SK-N-SH (cell line): ENCODE measurements around the gene SNX11. TPM values are rescaled to one million over a fixed set of nuclear protein-coding genes. Genes with fewer than 3 reads are reported as not detected.

Source experiments
- CTCF ChIA-PET: fragments of 300-600, 350-600 bp; formaldehyde crosslinking; extraction: SDS; loops from one replicate; lab custom pipeline; 2021; lab: Yijun Ruan, JAX
- POLR2A ChIA-PET: fragments of 350-600 bp; sonication (Branson Sonifier 250); formaldehyde crosslinking; extraction: SDS; loops from one replicate; lab custom pipeline; 2020; ENCODE audit warnings: antibody characterized with exemption, inconsistent platforms; lab: Yijun Ruan, JAX
- DNase-seq: peaks from one replicate; pipeline ENCODE4 v3.0.0; 2012
- H2AFZ ChIP-seq: fragments of 200-600 bp; sonication (generic); 2 replicates; pipeline ENCODE4 v1.8.1; 2016; ENCODE audit warnings: antibody characterized with exemption, mild to moderate bottlenecking, low read depth
- H3F3A ChIP-seq: fragments of 200-600 bp; sonication (generic); replicated peaks from 2 replicates; pipeline ENCODE3; 2016; ENCODE audit warnings: antibody characterized with exemption, mild to moderate bottlenecking; ENCODE audit not compliant: insufficient read depth
- H3K27ac ChIP-seq, 2 experiments: fragments of 200-500 bp in 1 of 2; fragments of 200-600 bp in 1 of 2; sonication (Bioruptor generic) in 1 of 2; sonication (generic), shearing (Covaris generic) in 1 of 2; 2 replicates each; pipeline versions ENCODE4 v1.5.1 to v1.6.1; 2014 to 2016; ENCODE audit warnings: low read depth in 2 of 2, inconsistent platforms in 1 of 2, low read length in 1 of 2, mild to moderate bottlenecking in 1 of 2, mixed read lengths in 1 of 2
- H3K27me3 ChIP-seq: fragments of 200-600 bp; sonication (generic), shearing (Covaris generic); 2 replicates; pipeline ENCODE4 v1.6.1; 2016; ENCODE audit warnings: mixed run types; ENCODE audit not compliant: insufficient read depth
- H3K36me3 ChIP-seq, 2 experiments: fragments of 200-500 bp in 1 of 2; fragments of 200-600 bp in 1 of 2; sonication (Bioruptor generic) in 1 of 2; sonication (generic) in 1 of 2; replicated peaks in 1 of 2; 2 replicates each; pipeline versions ENCODE3 to v1.5.1; 2014 to 2016; ENCODE audit warnings: low read length in 1 of 2, mild to moderate bottlenecking in 1 of 2; ENCODE audit not compliant: insufficient read depth in 2 of 2, control insufficient read depth in 1 of 2
- H3K4me1 ChIP-seq, 2 experiments: fragments of 200-500 bp in 1 of 2; fragments of 200-600 bp in 1 of 2; sonication (Bioruptor generic) in 1 of 2; sonication (generic), shearing (Covaris generic) in 1 of 2; 2 replicates each; pipeline versions ENCODE4 v1.5.1 to v1.6.1; 2014 to 2016; ENCODE audit warnings: low read depth in 1 of 2, low read length in 1 of 2, mixed run types in 1 of 2; ENCODE audit not compliant: insufficient read depth in 2 of 2, control insufficient read depth in 1 of 2
- H3K4me2 ChIP-seq: fragments of 200-600 bp; sonication (generic), shearing (Covaris generic); 2 replicates; pipeline ENCODE4 v1.6.1; 2017; ENCODE audit warnings: mixed run types
- H3K4me3 ChIP-seq, 2 experiments: fragments of 200-500 bp in 1 of 2; fragments of 200-600 bp in 1 of 2; sonication (Bioruptor generic) in 1 of 2; sonication (generic), shearing (Covaris generic) in 1 of 2; 2 replicates each; pipeline versions ENCODE4 v1.5.1 to v1.8.1; 2014 to 2016; ENCODE audit warnings: low read depth in 2 of 2, inconsistent platforms in 1 of 2, low read length in 1 of 2, mild to moderate bottlenecking in 1 of 2, mixed read lengths in 1 of 2, moderate library complexity in 1 of 2
- H3K79me2 ChIP-seq: fragments of 200-600 bp; sonication (generic); 2 replicates; pipeline ENCODE4 v1.8.1; 2017; ENCODE audit warnings: mild to moderate bottlenecking; ENCODE audit not compliant: insufficient read depth
- H3K9ac ChIP-seq: fragments of 200-600 bp; sonication (generic); 2 replicates; pipeline ENCODE4 v1.6.1; 2017; ENCODE audit warnings: mixed run types
- H3K9me2 ChIP-seq: fragments of 200-600 bp; sonication (generic); 2 replicates; pipeline ENCODE4 v1.6.1; 2017; ENCODE audit warnings: mixed run types
- H3K9me3 ChIP-seq: fragments of 200-600 bp; sonication (generic); 2 replicates; pipeline ENCODE4 v1.6.1; 2017; ENCODE audit warnings: mixed run types, mild to moderate bottlenecking, moderate library complexity
- H4K20me1 ChIP-seq: fragments of 200-600 bp; sonication (generic); 2 replicates; pipeline ENCODE4 v1.6.1; 2017; ENCODE audit warnings: mild to moderate bottlenecking, mixed run types; ENCODE audit not compliant: insufficient read depth
- ELF1 ChIP-seq: IDR thresholded peaks from 2 replicates; pipeline ENCODE4 v1.4.0; 2012
- EZH2phosphoT487 ChIP-seq: fragments of 200-600 bp; sonication (generic); IDR thresholded peaks from 2 replicates; pipeline ENCODE4 v1.6.1; 2017; ENCODE audit warnings: low read depth, mixed run types, mild to moderate bottlenecking, antibody characterized with exemption, moderate library complexity, borderline replicate concordance
- FOSL2 ChIP-seq: IDR thresholded peaks from 2 replicates; pipeline ENCODE4 v1.4.0; 2012; ENCODE audit warnings: low read depth, mild to moderate bottlenecking, moderate library complexity, borderline replicate concordance
- FOXM1 ChIP-seq: IDR thresholded peaks from 2 replicates; pipeline ENCODE4 v1.4.0; 2012; ENCODE audit warnings: low read depth, mild to moderate bottlenecking
- GATA2 ChIP-seq: sonication (generic); formaldehyde crosslinking; IDR thresholded peaks from 2 replicates; pipeline ENCODE4 v1.5.0; 2020; ENCODE audit warnings: mild to moderate bottlenecking, missing genetic modification reagents
- NRF1 ChIP-seq: IDR thresholded peaks from 2 replicates; pipeline ENCODE4 v1.6.1; 2012; ENCODE audit warnings: low read depth, mild to moderate bottlenecking, low read length
- SIN3A ChIP-seq: IDR thresholded peaks from 2 replicates; pipeline ENCODE4 v1.6.1; 2012; ENCODE audit warnings: low read depth, mild to moderate bottlenecking, low read length, moderate library complexity, borderline replicate concordance
- TAF1 ChIP-seq: IDR thresholded peaks from 2 replicates; pipeline ENCODE4 v1.6.1; 2012; ENCODE audit warnings: low read depth, mild to moderate bottlenecking, low read length, moderate library complexity, borderline replicate concordance
- YY1 ChIP-seq: IDR thresholded peaks from 2 replicates; pipeline ENCODE4 v1.4.0; 2012; ENCODE audit warnings: low read depth, mild to moderate bottlenecking
- WGBS: methylation state at CpG from one replicate; pipeline ENCODE4 v1.1.6; 2017; ENCODE audit warnings: low lambda C conversion rate; 5-methylcytosine and 5-hydroxymethylcytosine counted together
- polyA plus RNA-seq, 3 experiments: library from polyadenylated mRNA; depleted of rRNA; stranded (reverse); fragments of >200 nt; gene quantifications; 2 replicates each; pipeline ENCODE4 v1.2.3, GENCODE V29; 2012
- TF ChIP-seq, protein P1 (sequence below): IDR thresholded peaks from 2 replicates; pipeline ENCODE4 v1.4.0; 2012; ENCODE audit warnings: low read depth
- TF ChIP-seq, protein P2 (sequence below): IDR thresholded peaks from 2 replicates; pipeline ENCODE4 v1.4.0; 2012; ENCODE audit warnings: low read depth, borderline replicate concordance
- TF ChIP-seq, protein P3 (sequence below): IDR thresholded peaks from 2 replicates; pipeline ENCODE4 v1.6.1; 2012; ENCODE audit warnings: mild to moderate bottlenecking, low read depth, low read length, moderate library complexity
- TF ChIP-seq, protein P4 (sequence below): fragments of 200-600 bp; sonication (generic); IDR thresholded peaks from 2 replicates; pipeline ENCODE4 v1.6.1; 2017; ENCODE audit warnings: antibody characterized with exemption, mild to moderate bottlenecking, moderate library complexity

SNX11 gene
- polyA plus RNA-seq, 1 of the 3 experiments (the other 2 are of a cell fraction): 19.0 TPM

DNA sequence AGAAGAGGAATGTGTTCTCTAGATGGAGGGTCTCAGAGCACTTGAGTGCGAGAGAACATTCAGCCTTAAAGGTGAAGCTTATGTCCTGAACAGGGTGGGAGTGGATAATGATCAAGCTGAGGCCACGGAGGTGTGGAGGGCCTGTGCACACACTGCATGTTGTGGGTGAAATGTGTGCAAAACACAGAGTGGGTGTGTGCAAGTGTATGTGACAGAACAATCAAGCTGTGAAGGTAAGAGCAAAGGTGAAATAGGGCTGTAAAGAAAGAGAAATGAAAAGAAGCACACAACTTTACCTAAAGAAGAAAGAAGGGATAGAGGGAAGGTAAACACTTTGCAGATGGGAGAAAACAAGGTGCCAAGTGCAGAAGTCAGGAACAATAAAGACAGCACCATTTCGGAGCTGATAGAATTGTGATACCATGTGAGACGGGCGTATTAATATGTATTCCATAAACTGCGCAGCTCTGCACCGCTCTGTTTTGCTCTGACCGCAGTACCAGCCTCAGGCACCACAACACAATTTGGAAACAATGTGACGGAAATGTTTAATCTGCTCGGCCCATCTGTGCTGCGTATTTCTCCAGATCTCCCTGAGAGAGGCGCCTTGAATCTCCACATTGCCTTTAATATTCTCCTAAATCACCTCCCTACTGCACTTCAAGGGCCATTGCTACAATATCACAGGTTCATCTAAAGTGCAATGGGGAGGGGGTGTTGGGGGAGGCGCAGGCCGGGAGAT is 40.6 kb downstream of the SNX11 start:
- no peak overlapping the region for H2AFZ ChIP-seq
- POLR2A ChIA-PET: interaction anchor here (1.7 kb wide), 1 partner anchor 100 kb away, joined by 7 read pairs; the partner anchor contains the start of gene NFE2L1
- H3K27ac ChIP-seq: no peak overlapping the region
- H4K20me1 ChIP-seq: no peaks in the 10 kb centered on the region
- no peaks in the 10 kb centered on the region for H3K79me2 ChIP-seq
- H3K4me1 ChIP-seq: peaks cover 4 to 15% of the 10 kb centered on the region in 2 experiments; a peak in 3 of 4 replicates
- CTCF ChIA-PET: interaction anchor here (1.1 to 4.3 kb wide), 10 partner anchors 11 to 216 kb away, joined by 3 to 38 read pairs (median 4); partner anchors contain the start of gene COPZ2
- TF ChIP-seq GATA2 (CRISPR knock-in tag) (peak; percentile 43; the same call in 1 of the 2 replicates), SIN3A (no peak), EZH2phosphoT487 (no peak), FOXM1 (no peak)
- no peaks in the 10 kb centered on the region for H3F3A ChIP-seq
- no peaks in the 10 kb centered on the region for H3K9me2 ChIP-seq
- no peak overlapping the region for H3K9ac ChIP-seq
- no peak overlapping the region for H3K4me2 ChIP-seq
- H3K4me3 ChIP-seq: no peak overlapping the region
- DNase-seq: peak; percentile 28
- no peaks in the 10 kb centered on the region for H3K9me3 ChIP-seq
- H3K27me3 ChIP-seq: peaks cover 99% of the 10 kb centered on the region
- 27% methylated on average over 14 of the region's 14 CpGs for WGBS
- H3K36me3 ChIP-seq: no peaks in the 10 kb centered on the region

DNA sequence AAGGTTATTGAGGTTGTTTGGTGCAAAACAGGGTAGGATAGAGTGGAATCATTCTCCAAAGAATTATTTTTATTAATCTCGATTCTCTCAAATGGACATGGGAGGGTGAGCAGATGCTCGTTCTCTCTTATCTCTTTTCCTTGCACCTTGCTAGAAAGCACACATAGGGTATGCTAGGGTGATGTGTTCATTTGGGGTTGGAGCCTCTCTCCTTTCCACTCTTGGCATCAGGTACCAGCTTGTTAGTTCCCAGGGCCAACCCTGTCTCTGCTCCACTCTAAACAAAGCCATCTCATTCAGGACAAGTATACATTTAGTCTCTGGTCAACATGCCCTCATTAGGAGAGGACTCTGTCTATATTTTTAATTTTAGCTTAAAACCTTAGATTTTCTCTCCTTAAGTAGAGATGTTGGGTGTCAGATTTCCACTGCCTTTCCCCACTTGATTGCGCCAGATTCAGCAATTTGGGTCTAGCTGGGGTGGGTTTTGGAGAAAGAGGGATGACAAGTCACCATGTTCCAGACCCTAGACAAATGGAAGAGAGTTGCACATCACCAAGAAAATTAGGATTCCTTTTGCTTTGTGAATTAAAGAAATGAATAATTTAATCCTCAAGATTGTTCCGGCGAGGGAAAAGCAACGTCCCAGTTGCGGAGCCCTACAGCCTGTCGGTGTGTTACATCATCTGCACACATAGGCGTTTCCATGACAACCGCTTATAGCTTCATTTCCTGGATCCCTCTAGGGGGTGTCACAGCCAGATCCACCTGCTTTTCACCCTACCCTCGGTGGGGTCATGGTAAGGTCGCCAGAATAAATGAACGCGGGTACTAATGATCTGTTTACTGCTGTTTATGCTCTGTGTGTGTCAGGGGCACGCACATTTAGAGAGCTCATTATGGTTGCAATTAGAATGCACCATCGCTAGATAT is 41.6 kb downstream of the SNX11 start:
- no peak for TF ChIP-seq YY1
- no peak for TF ChIP-seq FOSL2
- TF ChIP-seq, protein P1, sequence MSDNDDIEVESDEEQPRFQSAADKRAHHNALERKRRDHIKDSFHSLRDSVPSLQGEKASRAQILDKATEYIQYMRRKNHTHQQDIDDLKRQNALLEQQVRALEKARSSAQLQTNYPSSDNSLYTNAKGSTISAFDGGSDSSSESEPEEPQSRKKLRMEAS: no peak
- TF ChIP-seq SIN3A: no peak
- no peak for TF ChIP-seq NRF1
- TF ChIP-seq ELF1: no peak
- TF ChIP-seq, protein P2, sequence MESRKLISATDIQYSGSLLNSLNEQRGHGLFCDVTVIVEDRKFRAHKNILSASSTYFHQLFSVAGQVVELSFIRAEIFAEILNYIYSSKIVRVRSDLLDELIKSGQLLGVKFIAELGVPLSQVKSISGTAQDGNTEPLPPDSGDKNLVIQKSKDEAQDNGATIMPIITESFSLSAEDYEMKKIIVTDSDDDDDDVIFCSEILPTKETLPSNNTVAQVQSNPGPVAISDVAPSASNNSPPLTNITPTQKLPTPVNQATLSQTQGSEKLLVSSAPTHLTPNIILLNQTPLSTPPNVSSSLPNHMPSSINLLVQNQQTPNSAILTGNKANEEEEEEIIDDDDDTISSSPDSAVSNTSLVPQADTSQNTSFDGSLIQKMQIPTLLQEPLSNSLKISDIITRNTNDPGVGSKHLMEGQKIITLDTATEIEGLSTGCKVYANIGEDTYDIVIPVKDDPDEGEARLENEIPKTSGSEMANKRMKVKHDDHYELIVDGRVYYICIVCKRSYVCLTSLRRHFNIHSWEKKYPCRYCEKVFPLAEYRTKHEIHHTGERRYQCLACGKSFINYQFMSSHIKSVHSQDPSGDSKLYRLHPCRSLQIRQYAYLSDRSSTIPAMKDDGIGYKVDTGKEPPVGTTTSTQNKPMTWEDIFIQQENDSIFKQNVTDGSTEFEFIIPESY: no peak
- TF ChIP-seq, protein P3, sequence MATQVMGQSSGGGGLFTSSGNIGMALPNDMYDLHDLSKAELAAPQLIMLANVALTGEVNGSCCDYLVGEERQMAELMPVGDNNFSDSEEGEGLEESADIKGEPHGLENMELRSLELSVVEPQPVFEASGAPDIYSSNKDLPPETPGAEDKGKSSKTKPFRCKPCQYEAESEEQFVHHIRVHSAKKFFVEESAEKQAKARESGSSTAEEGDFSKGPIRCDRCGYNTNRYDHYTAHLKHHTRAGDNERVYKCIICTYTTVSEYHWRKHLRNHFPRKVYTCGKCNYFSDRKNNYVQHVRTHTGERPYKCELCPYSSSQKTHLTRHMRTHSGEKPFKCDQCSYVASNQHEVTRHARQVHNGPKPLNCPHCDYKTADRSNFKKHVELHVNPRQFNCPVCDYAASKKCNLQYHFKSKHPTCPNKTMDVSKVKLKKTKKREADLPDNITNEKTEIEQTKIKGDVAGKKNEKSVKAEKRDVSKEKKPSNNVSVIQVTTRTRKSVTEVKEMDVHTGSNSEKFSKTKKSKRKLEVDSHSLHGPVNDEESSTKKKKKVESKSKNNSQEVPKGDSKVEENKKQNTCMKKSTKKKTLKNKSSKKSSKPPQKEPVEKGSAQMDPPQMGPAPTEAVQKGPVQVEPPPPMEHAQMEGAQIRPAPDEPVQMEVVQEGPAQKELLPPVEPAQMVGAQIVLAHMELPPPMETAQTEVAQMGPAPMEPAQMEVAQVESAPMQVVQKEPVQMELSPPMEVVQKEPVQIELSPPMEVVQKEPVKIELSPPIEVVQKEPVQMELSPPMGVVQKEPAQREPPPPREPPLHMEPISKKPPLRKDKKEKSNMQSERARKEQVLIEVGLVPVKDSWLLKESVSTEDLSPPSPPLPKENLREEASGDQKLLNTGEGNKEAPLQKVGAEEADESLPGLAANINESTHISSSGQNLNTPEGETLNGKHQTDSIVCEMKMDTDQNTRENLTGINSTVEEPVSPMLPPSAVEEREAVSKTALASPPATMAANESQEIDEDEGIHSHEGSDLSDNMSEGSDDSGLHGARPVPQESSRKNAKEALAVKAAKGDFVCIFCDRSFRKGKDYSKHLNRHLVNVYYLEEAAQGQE: no peak
- no peak for TF ChIP-seq TAF1
- TF ChIP-seq, protein P4, sequence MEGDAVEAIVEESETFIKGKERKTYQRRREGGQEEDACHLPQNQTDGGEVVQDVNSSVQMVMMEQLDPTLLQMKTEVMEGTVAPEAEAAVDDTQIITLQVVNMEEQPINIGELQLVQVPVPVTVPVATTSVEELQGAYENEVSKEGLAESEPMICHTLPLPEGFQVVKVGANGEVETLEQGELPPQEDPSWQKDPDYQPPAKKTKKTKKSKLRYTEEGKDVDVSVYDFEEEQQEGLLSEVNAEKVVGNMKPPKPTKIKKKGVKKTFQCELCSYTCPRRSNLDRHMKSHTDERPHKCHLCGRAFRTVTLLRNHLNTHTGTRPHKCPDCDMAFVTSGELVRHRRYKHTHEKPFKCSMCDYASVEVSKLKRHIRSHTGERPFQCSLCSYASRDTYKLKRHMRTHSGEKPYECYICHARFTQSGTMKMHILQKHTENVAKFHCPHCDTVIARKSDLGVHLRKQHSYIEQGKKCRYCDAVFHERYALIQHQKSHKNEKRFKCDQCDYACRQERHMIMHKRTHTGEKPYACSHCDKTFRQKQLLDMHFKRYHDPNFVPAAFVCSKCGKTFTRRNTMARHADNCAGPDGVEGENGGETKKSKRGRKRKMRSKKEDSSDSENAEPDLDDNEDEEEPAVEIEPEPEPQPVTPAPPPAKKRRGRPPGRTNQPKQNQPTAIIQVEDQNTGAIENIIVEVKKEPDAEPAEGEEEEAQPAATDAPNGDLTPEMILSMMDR: no peak
- Histone ChIP-seq H3K9me3 (no peaks in the 10 kb centered on the region), H2AFZ (no peak overlapping the region), H3K79me2 (no peaks in the 10 kb centered on the region), H3K9ac (no peak overlapping the region), H3K4me1 (peaks cover 4 to 15% of the 10 kb centered on the region in 2 experiments; a peak in 3 of 4 replicates), H3K27me3 (peaks cover 96% of the 10 kb centered on the region), H3K9me2 (no peaks in the 10 kb centered on the region), H3K27ac (no peak overlapping the region), H3K36me3 (no peaks in the 10 kb centered on the region), H3K4me2 (no peak overlapping the region), H3F3A (no peaks in the 10 kb centered on the region), H4K20me1 (no peaks in the 10 kb centered on the region), H3K4me3 (no peak overlapping the region)
- peak; percentile 50 for DNase-seq
- POLR2A ChIA-PET: interaction anchor here (1.7 kb wide), 1 partner anchor 101 kb away, joined by 7 read pairs; the partner anchor contains the start of gene NFE2L1
- CTCF ChIA-PET: interaction anchor here (0.6 to 4.3 kb wide), 13 partner anchors 12 to 475 kb away, joined by 3 to 38 read pairs (median 3); no protein-coding TSS in a partner anchor
- WGBS: 25% methylated on average over 16 of the region's 16 CpGs
